Aorta (tissue), 5 donors: ENCODE data around the gene MPZL1. TPM values are rescaled to one million over a fixed set of nuclear protein-coding genes. Genes with fewer than 3 reads are reported as not detected.

Experiments
- ATAC-seq: fragments of 200-7000 bp; cut with Tn5 transposase; one replicate; pipeline ENCODE4 v1.9.1; 2022; ENCODE audit warnings: moderate library complexity; ENCODE audit not compliant: low FRiP score
- DNase-seq, 2 donors: peaks; one replicate each; pipeline ENCODE4 v3.0.0-alpha.2; 2020
- H3K27ac ChIP-seq, 2 donors: one replicate each; pipeline ENCODE4 v1.5.1; 2013; ENCODE audit warnings: low read length in 2 of 2, mild to moderate bottlenecking in 2 of 2, moderate library complexity in 2 of 2, control low read depth in 1 of 2, inconsistent platforms in 1 of 2, low read depth in 1 of 2
- H3K27me3 ChIP-seq, 2 donors: one replicate each; pipeline ENCODE4 v1.6.1; 2013; ENCODE audit warnings: control low read depth in 1 of 2, low read length in 1 of 2, mild to moderate bottlenecking in 1 of 2, moderate library complexity in 1 of 2; ENCODE audit not compliant: insufficient read depth in 2 of 2, control insufficient read depth in 1 of 2
- H3K36me3 ChIP-seq, 2 donors: one replicate each; pipeline ENCODE4 v1.6.1; 2013; ENCODE audit warnings: control low read depth in 1 of 2, low read length in 1 of 2, mild to moderate bottlenecking in 1 of 2; ENCODE audit not compliant: insufficient read depth in 2 of 2, control insufficient read depth in 1 of 2
- H3K4me1 ChIP-seq, 2 donors: one replicate each; pipeline ENCODE4 v1.6.1; 2013; ENCODE audit warnings: low read length in 2 of 2, control low read depth in 1 of 2, mild to moderate bottlenecking in 1 of 2, moderate library complexity in 1 of 2; ENCODE audit not compliant: insufficient read depth in 2 of 2, control insufficient read depth in 1 of 2
- H3K4me3 ChIP-seq, 2 donors: one replicate each; pipeline ENCODE4 v1.5.1; 2013; ENCODE audit warnings: low read length in 2 of 2, control low read depth in 1 of 2, mild to moderate bottlenecking in 1 of 2
- H3K9me3 ChIP-seq: one replicate; pipeline ENCODE4 v1.6.1; 2013; ENCODE audit warnings: mild to moderate bottlenecking, low read length; ENCODE audit not compliant: control insufficient read depth
- WGBS, 2 donors: extraction: QIAGEN DNeasy Blood & Tissue Kit; methylation state at CpG; one replicate each; pipeline ENCODE4 v1.1.7; 2013; 5-methylcytosine and 5-hydroxymethylcytosine counted together
- intact Hi-C, 2 donors: fragments of 100-400 bp; cut with DNase I; formaldehyde crosslinking; loops; one replicate each; pipeline versions ENCODE4 v1.14.2 to v1.15.0; 2022
- polyA plus RNA-seq, 2 donors: library from polyadenylated mRNA; stranded (reverse); fragments of 200-250 nt; gene quantifications; one replicate each; pipeline ENCODE4 v1.2.3, GENCODE V29; 2013
- total RNA-seq, 2 donors: library from RNA; stranded (reverse); fragmentation: NEBNext Ultra II Directional; extraction: Animal tissue kit (Norgen Biotek cat#: 25700); gene quantifications; one replicate each; pipeline ENCODE4 v1.2.1, GENCODE V29; 2021
- donor health status: healthy with polysubstance abuse.
- donor health status: Bipolar disorder and iron deficiency.
- donor health status: DM: no; HTN: no; CAD: no.
- donor health status: DM: no; HTN: no; CAD: no.
- donor health status: DM: yes; HTN: yes; CAD: no.

Gene MPZL1
- total and polyA plus RNA-seq, 4 donors: 21.7 to 148 (median 79.9) TPM

GRCh38 chr1:167819849-167820683 lies 98.3 kb downstream of the MPZL1 start:
- H3K4me3 ChIP-seq: peak overlapping the region in 1 of 2 donors; percentile 63
- peak; percentile 92 to 95 for DNase-seq
- ATAC-seq: peak; percentile 95
- WGBS, 2 donors: 11% methylated on average over 34 to 35 of the region's 35 CpGs
- intact Hi-C loops: loop anchor here in 1 of 2 donors (5.0 kb wide), 1 partner anchor 117 kb away; the partner anchor contains the start of genes DCAF6 and MPC2
- H3K27me3 ChIP-seq: no peaks in the 10 kb centered on the region
- no peaks in the 10 kb centered on the region for H3K4me1 ChIP-seq
- H3K9me3 ChIP-seq: no peaks in the 10 kb centered on the region
- no peaks in the 10 kb centered on the region for H3K36me3 ChIP-seq
- peak overlapping the region in 1 of 2 donors; percentile 66 for H3K27ac ChIP-seq

- DNase-seq: peak in 1 of 2 donors; percentile 48
- no peaks in the 10 kb centered on the region for H3K9me3 ChIP-seq
- intact Hi-C loops: loop anchor here in 1 of 2 donors (5.0 kb wide), 1 partner anchor 116 kb away; the partner anchor contains the start of genes DCAF6 and MPC2
- ATAC-seq: no peak
- H3K27ac ChIP-seq: peak overlapping the region in 1 of 2 donors; percentile 66
- no peaks in the 10 kb centered on the region for H3K4me1 ChIP-seq
- H3K36me3 ChIP-seq: no peaks in the 10 kb centered on the region
- 80 to 81% methylated on average over 12 of the region's 12 CpGs for WGBS, 2 donors
- H3K4me3 ChIP-seq: no peak overlapping the region
- H3K27me3 ChIP-seq: no peaks in the 10 kb centered on the region
These were observed 99.0 kb downstream of the MPZL1 start for GRCh38 chr1:167820684-167821355.

- ATAC-seq (no peak), DNase-seq (no peak)
- H3K4me1 ChIP-seq: no peaks in the 10 kb centered on the region
- no peaks in the 10 kb centered on the region for H3K36me3 ChIP-seq
- H3K27ac ChIP-seq: peak overlapping the region in 1 of 2 donors; percentile 43
- H3K9me3 ChIP-seq: no peaks in the 10 kb centered on the region
- WGBS, 2 donors: 94 to 95% methylated on average over 6 of the region's 6 CpGs
- intact Hi-C loops: loop anchor here in 1 of 2 donors (5.0 kb wide), 1 partner anchor 116 kb away; the partner anchor contains the start of genes DCAF6 and MPC2
- H3K4me3 ChIP-seq: no peak overlapping the region
- H3K27me3 ChIP-seq: no peaks in the 10 kb centered on the region
These were observed 99.5 kb downstream of the MPZL1 start for GRCh38 chr1:167821356-167821685.

- ATAC-seq: no peak
- no peaks in the 10 kb centered on the region for H3K9me3 ChIP-seq
- no peaks in the 10 kb centered on the region for H3K27me3 ChIP-seq
- no peak for DNase-seq
- 83 to 84% methylated on average over 4 of the region's 4 CpGs for WGBS, 2 donors
- no peaks in the 10 kb centered on the region for H3K4me1 ChIP-seq
- H3K4me3 ChIP-seq: no peak overlapping the region
- no peaks in the 10 kb centered on the region for H3K36me3 ChIP-seq
- intact Hi-C loops: loop anchor here in 1 of 2 donors (5.0 kb wide), 1 partner anchor 115 kb away; the partner anchor contains the start of genes DCAF6 and MPC2
- no peak overlapping the region for H3K27ac ChIP-seq
These were observed 100.3 kb downstream of the MPZL1 start for GRCh38 chr1:167821969-167822685.

GRCh38 chr1:167824163-167824794 lies 102.5 kb downstream of the MPZL1 start:
- Histone ChIP-seq H3K27me3 (no peaks in the 10 kb centered on the region), H3K36me3 (no peaks in the 10 kb centered on the region), H3K9me3 (no peaks in the 10 kb centered on the region), H3K27ac (no peak overlapping the region), H3K4me3 (no peak overlapping the region), H3K4me1 (no peaks in the 10 kb centered on the region)
- 75 to 78% methylated on average over 9 of the region's 9 CpGs for WGBS, 2 donors
- ATAC-seq (no peak), DNase-seq (no peak)
- intact Hi-C loops: loop anchor here in 1 of 2 donors (5.0 kb wide), 1 partner anchor 113 kb away; the partner anchor contains the start of genes DCAF6 and MPC2

GRCh38 chr1:167825419-167826079 lies 103.8 kb downstream of the MPZL1 start:
- Histone ChIP-seq H3K4me1 (no peaks in the 10 kb centered on the region), H3K36me3 (no peaks in the 10 kb centered on the region), H3K4me3 (no peak overlapping the region), H3K27ac (no peak overlapping the region), H3K27me3 (no peaks in the 10 kb centered on the region), H3K9me3 (no peaks in the 10 kb centered on the region)
- intact Hi-C loops: no loop called here
- no peak for DNase-seq
- no peak for ATAC-seq
- 79 to 81% methylated on average over 4 of the region's 4 CpGs for WGBS, 2 donors

- intact Hi-C loops: no loop called here
- ATAC-seq (no peak), DNase-seq (no peak)
- no peak overlapping the region for H3K4me3 ChIP-seq
- H3K36me3 ChIP-seq: no peaks in the 10 kb centered on the region
- H3K4me1 ChIP-seq: no peaks in the 10 kb centered on the region
- H3K27ac ChIP-seq: no peak overlapping the region
- WGBS, 2 donors: 68 to 78% methylated on average over 4 of the region's 4 CpGs
- no peaks in the 10 kb centered on the region for H3K27me3 ChIP-seq
- H3K9me3 ChIP-seq: no peaks in the 10 kb centered on the region
These were observed 104.3 kb downstream of the MPZL1 start for GRCh38 chr1:167826127-167826526.

GRCh38 chr1:167829868-167830267 lies 108.1 kb downstream of the MPZL1 start:
- no peak for DNase-seq
- Histone ChIP-seq H3K4me1 (no peaks in the 10 kb centered on the region), H3K27me3 (no peaks in the 10 kb centered on the region), H3K4me3 (no peak overlapping the region), H3K27ac (no peak overlapping the region), H3K9me3 (no peaks in the 10 kb centered on the region), H3K36me3 (no peaks in the 10 kb centered on the region)
- intact Hi-C loops: no loop called here
- 64 to 73% methylated on average over 2 of the region's 2 CpGs for WGBS, 2 donors
- no peak for ATAC-seq
